Astrocyte (in vitro differentiated cells and primary cell): ENCODE measurements around the gene SIN3B.

Experiments used
- EZH2 ChIP-seq: IDR thresholded peaks from 2 replicates; pipeline ENCODE4 v1.6.1; 2012; ENCODE audit warnings: mild to moderate bottlenecking, low read length, inconsistent platforms; ENCODE audit not compliant: insufficient read depth
- TF ChIP-seq, protein P1 (sequence below): IDR thresholded peaks from 2 replicates; pipeline ENCODE4 v1.5.1; 2011; ENCODE audit warnings: low read depth, mild to moderate bottlenecking, inconsistent platforms, low read length, moderate library complexity; ENCODE audit not compliant: insufficient read depth

DNA sequence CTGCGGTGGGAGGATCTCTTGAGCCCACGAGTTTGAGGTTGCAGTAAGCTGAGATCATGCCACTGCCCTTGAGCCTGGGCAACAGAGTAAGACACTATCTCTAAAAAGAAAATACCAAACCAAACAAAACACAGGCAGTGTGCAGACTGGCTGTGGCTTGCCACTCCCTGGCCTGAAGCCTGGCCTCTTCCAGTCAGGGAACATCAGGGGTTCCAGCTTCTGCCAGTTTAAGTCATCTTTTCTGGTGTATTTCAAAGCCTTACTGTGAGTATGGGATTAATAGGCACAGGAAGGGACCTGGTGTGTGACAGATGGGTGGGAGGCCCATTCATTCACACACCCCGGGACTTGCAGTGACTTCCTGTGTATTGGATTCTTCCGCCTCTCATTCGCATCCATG is 32.6 kb downstream of the SIN3B start:
- TF ChIP-seq, protein P1, sequence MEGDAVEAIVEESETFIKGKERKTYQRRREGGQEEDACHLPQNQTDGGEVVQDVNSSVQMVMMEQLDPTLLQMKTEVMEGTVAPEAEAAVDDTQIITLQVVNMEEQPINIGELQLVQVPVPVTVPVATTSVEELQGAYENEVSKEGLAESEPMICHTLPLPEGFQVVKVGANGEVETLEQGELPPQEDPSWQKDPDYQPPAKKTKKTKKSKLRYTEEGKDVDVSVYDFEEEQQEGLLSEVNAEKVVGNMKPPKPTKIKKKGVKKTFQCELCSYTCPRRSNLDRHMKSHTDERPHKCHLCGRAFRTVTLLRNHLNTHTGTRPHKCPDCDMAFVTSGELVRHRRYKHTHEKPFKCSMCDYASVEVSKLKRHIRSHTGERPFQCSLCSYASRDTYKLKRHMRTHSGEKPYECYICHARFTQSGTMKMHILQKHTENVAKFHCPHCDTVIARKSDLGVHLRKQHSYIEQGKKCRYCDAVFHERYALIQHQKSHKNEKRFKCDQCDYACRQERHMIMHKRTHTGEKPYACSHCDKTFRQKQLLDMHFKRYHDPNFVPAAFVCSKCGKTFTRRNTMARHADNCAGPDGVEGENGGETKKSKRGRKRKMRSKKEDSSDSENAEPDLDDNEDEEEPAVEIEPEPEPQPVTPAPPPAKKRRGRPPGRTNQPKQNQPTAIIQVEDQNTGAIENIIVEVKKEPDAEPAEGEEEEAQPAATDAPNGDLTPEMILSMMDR: no peak
- no peak for TF ChIP-seq EZH2
